HG03354 (cell line): ENCODE results near the gene TIAM1.

Experiments used
- ATAC-seq: cut with Tn5 transposase; IDR thresholded peaks from one replicate; pipeline ENCODE4 v1.9.1; 2021; ENCODE audit warnings: mild to moderate bottlenecking; ENCODE audit not compliant: unreplicated experiment, poor library complexity, severe bottlenecking

The TIAM1 gene

DNA sequence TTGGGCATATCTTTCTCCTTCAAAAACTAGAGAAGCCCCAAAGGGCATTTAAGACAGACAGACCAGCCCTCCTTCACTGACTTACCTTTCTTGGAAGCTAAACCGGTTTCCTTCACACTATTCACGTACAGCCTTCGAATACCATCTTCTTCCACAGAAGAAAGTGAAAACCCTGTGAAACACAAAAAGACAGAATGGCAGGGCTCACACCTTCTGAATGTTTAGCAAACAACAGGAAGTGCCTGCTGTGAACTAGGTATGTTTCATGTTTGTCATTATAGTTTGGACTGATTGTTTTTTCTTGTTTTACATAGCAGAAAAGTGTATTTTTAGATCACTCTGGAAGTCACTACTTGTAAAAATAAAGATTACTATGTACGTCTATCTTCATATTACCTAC is 157.1 kb downstream of the TIAM1 start:
- no peak for ATAC-seq

DNA sequence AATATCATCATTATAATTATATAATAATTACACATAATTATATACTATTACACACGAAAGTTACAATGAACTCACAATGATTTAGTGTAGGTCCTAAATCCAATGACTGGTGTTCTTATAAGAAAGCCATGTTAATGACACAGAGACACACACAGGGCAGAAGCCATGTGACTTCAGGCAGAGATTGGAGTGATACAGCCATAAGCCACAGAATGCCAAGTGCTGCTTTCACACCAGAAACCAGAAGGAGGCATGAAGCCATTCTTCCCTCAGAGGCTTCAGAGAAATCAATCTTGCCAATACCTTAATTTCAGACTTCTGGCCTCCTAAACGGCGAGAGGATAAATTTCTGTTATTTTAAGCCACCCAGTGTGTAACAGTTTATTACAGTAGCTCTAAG is 158.4 kb downstream of the TIAM1 start:
- ATAC-seq: no peak

GRCh38 chr21:31184876-31185275 is 159.2 kb downstream of the TIAM1 start:
- ATAC-seq: no peak

- no peak for ATAC-seq
These were observed 159.6 kb downstream of the TIAM1 start for GRCh38 chr21:31184459-31184858.

DNA sequence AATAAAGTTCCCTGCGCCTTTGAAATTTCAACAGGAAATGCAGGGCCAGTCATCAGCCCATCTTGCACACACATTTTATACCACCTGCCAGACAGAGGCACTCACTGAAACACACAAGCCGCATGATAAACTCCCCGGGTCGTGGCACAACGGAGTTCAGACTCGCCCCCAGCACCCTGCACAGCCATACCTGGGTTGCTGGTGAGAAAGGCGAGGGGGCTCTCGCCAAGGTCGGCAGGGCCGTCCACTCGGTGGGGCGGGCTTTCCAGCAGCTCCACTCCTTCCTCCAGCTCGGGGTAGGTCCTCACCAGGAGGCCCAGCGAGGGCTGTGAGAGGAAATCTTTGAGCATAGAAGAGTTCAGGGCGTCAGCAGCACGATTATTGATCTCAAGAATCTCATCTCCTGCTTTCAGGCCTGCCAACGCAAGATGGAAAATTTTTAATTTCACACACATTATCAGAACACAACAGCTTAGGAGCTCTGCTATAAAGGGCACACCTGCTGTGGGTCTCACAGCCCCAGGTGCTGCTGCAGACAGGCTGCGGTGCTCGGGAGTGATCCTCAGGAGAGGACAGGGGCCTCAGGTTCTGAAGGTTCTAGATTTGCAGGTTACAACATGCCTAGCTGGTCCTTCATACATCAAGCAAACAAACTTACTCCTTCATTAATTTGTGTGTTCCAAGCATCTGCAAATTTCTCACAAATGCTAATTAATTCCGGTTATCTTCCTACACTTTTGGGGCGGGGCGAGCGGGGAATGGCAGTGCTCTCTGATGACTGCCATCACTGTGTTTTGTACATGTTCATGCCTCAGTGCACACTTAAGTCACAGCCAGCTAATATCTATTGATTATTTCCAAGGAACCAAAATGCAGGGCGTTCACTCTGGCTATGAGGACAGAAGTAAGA is 161.6 kb downstream of the TIAM1 start:
- no peak for ATAC-seq

GRCh38 chr21:31181082-31181750 is 162.8 kb downstream of the TIAM1 start:
- no peak for ATAC-seq

- no peak for ATAC-seq
These were observed 163.6 kb downstream of the TIAM1 start for GRCh38 chr21:31180256-31181081.

- no peak for ATAC-seq
These were observed 167.3 kb downstream of the TIAM1 start for GRCh38 chr21:31176725-31177124.

DNA sequence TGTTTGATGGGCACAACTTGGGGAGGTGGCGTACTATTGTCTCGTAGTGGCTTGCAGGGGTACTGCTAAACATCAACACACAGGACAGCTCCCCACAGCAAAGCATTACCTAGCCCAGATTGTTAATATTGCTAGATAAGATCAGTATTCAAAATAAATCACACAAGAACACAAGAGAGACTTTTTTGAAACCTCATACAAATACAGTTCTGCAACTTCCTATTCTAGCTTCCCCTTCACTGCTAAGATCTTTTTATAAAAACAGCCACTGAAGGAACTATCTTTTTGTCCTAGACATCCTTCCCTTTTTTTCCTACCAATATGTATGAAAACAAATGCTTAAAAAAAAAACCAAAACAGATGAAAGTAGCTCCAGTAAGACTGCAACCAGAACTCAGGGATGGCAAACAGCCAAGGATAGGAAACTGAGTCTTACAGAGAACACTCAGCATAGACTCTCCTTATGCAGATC is 167.9 kb downstream of the TIAM1 start:
- ATAC-seq: no peak

- ATAC-seq: no peak
These were observed 170.0 kb downstream of the TIAM1 start for GRCh38 chr21:31173881-31174555.

DNA sequence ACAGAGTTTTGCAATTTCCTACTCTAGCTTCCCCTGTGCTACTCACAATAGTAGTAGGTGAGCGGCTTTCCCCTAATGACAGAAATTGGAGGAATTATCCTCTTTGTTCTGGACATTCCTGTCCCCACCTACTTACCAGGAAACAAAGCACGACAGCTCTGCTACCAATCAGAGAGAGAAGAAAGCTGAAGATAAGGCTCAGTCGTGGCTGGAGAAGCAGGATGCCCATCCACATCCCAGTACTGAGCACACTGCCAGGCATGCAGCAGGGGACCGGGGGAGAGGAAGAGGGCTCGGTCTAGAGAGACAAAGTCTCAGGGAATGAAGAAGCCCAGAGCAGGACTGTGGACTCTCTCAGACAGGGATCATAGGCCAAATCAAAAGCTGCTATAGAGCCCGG is 171.7 kb downstream of the TIAM1 start:
- ATAC-seq: no peak

DNA sequence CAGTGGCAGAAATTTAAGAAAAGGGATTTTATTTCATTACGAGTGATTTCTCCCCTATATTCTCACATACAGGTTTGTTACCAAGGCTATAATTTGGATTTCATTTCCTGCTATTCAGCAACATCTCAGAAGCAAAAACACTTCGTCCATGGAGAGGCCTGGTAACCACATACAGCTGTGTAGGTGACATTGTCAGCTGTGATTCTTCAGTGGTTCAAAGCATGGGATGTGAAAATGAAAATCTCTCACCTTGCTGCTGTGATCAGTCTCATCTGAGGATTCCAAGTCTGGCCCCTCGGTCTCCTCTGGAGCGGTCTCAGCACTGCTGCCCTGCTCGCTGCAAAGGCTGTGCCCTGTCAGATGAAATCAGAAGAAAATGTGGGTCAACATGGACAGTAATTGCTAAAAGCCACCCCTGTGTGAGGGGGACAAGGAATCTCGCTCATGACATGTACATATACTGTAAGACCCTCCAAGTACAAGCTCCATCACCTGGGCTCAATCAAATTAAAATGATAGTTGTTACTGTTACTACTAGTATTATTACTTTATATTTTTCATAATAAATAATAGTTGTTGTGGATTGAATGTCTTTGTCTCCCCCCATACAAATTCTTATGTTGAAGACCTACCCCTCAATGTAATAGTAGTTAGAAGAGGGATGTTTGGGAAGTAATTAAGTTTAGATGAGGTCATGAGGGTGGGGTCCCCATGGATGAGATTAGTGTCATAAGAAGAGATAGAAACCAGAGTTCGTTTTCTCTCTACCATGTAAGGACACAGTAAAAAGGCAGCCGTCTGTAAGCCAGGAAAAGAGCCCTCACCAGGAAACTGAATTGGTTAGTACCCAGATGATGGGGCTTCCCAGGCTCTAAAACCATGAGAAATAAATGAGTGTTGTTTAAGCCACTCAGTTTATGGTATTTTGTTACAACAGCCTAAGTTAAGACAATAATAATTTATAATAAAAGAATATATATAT is 179.1 kb downstream of the TIAM1 start:
- ATAC-seq: no peak

DNA sequence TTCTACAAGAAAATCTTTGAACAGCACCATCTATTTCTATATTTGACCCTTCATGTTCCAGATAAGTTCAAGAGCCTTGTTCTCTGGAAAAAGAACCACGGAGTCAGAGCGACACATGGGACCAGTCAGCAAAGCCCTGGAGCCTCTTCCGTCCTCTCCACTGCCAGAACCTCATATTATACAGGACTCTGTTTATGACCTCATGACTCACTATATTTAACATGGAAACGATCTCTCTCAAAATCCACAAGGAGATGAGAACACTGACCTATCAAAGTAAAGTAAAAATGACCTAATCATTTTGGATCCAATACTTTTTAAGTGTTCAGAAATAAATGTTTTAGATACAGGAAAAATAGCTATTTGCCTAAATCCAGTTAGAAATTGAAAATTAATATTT is 181.2 kb downstream of the TIAM1 start:
- no peak for ATAC-seq

DNA sequence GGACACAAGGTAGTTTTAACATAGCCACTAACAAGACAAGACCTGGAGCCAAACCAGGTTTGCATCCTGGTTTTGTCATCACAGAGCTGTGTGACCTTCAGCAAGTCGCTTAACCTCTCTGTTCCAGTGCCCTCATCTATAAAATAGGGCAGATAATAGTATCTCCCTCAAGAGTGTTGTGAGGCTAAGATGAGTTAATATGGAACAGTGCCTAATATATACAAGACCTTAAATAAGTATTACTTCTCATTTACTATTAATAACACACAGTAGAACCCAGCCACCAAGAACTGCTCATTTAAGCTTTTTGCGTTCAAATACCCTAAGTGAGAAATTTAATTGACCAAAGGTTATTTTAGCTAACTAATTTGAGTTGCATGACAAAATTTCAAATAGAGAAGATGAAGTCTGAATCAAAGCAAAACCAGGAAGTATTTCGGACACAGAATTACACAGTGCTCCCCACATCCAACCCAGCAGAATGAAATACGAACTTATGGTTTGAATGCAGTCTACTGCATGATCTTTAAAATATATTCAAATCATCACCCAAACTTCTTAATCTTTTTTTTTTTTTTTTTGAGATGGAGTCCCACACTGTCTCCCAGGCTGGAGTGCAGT is 181.9 kb downstream of the TIAM1 start:
- ATAC-seq: no peak

DNA sequence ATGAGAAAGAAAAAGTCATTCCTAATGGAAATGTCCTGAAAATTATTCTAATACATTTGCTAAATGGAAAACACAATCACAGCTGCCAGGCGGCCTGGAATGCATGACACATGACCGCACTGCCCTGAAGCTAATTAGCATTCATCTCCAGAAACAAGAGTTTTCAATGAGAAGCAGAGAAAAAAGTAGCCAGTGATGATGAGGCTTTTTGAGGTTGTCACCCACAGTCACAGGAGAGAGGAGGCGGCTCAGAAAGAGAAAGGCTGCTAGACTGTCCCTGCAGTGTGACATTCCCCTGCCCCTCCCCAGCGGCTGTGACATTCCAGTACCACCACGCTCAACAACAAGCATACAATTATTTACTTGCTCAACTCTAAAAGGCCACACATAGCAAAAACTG is 182.9 kb downstream of the TIAM1 start:
- ATAC-seq: no peak

DNA sequence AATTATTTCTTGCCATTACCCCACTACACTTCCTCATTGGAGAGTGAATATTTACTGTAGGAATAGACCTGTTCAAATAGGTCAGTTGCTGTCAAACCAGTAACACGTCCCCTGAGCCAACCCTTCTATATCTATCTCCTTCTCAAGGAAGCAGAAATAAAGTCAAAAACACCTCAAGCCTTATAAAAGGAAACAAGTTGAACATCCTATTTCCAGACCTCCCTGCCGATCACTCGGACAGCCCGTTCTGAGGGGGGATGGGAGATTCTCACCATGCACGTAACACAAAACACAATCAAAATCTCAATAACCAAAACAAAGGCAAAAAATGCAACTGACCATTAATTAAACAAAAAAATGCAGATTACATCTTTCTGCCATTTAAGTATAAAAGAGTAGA is 184.3 kb downstream of the TIAM1 start:
- ATAC-seq: no peak

DNA sequence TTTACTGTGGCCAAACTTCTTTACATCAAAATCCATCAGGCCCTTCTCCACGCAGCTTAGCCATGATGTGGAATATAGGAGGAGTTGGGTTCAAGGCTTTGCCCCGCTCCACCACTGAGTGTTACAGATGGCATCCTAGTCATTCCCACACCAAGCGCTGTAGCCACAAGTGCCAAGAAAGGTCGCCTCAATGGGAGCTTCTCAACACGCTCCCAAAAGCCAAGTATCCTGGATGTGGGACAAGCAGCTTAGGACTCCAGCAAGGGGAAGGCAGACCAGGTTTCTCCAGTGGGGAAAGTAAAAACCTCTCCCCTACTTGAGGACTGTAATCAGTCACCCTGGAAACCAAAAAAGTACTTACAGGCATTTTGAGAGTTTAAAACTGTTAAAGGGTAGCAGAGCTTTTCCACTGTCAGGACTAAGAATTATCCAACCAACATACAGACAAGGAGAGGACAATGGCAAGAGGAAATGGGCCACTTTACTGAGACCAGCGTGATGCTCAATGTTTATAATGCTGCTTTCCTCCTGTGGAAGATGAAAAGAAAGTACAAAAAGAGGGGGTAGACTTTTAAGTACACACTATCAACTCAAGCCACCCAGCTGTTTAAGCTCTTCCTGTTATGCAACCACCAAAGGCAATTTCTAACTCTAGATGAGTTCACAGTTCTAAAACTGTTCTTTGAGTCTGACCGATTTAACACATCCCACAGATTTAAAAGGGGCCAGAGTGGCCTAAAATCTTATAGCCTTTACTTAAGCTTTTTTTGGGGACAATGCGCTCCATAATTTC is 185.1 kb downstream of the TIAM1 start:
- ATAC-seq: no peak
